Bronchial epithelial cell (primary cell): ENCODE data around the gene THSD4. TPM values are rescaled to one million over a fixed set of nuclear protein-coding genes. Genes with fewer than 3 reads are reported as not detected.
A peak's percentile ranks its signal among the peaks of the same experiment; 100 is the strongest.

ENCODE experiments used
- DNase-seq: peaks from one replicate; pipeline ENCODE4 v3.0.0-alpha.2; 2010; ENCODE audit warnings: low read depth
- FAIRE-seq: peaks from 2 replicates; lab custom pipeline; 2011; peaks lifted over from hg19 to GRCh38; lab: Jason Lieb, UNC
- H3K27me3 ChIP-seq: 2 replicates; pipeline ENCODE4 v1.5.1; 2011; ENCODE audit warnings: low read length; ENCODE audit not compliant: control insufficient read depth, insufficient read depth
- H3K36me3 ChIP-seq: 2 replicates; pipeline ENCODE4 v1.5.1; 2011; ENCODE audit warnings: low read length; ENCODE audit not compliant: control insufficient read depth, insufficient read depth
- H3K4me3 ChIP-seq: 2 replicates; pipeline ENCODE4 v1.5.1; 2011; ENCODE audit warnings: mild to moderate bottlenecking, low read depth, low read length, control low read depth
- total RNA-seq: library from RNA; depleted of rRNA; stranded (reverse); fragments of >200 nt; gene quantifications from 2 replicates; pipeline ENCODE4 v1.2.1, GENCODE V29; 2014
- TF ChIP-seq, protein P1 (sequence below): IDR thresholded peaks from 2 replicates; pipeline ENCODE4 v1.5.1; 2011; ENCODE audit warnings: mild to moderate bottlenecking, moderate library complexity, low read length, control low read depth, inconsistent platforms; ENCODE audit not compliant: insufficient read depth, severe bottlenecking

The THSD4 gene
- total RNA-seq, 1 donor from 2014 or later: 14.5 TPM

DNA sequence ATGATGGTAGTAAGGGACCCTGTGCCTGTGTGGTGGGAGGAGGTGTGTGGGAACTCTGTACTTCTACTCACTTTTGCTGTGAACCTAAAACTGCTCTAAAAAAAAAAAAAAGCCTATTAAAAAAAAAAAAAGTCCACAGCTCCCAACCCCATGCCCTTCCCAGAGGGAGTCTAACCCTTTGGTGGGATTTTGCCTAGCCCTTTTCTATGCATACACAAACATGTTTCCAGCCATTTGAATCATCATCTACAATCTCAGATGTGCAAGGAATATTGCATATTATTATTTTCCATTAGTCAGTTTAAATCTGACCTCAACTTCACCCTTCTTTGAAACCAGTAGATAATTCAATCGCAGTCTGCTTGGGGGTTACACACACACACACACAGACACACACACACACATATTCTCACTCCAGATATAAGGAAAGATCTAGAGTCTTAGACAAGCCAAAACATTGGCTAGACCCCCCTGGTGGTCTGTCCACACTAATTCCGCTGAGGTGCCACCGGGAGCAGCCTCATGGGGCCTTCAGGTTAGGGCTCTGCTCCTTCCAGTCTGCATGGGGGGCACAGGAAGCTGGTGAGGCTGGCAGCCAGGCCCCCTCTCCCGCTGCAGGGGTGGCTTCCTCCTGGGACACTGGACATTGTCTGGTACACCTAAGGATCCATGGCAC is 619.6 kb downstream of the THSD4 start:
- FAIRE-seq (no peak), DNase-seq (no peak)
- TF ChIP-seq, protein P1, sequence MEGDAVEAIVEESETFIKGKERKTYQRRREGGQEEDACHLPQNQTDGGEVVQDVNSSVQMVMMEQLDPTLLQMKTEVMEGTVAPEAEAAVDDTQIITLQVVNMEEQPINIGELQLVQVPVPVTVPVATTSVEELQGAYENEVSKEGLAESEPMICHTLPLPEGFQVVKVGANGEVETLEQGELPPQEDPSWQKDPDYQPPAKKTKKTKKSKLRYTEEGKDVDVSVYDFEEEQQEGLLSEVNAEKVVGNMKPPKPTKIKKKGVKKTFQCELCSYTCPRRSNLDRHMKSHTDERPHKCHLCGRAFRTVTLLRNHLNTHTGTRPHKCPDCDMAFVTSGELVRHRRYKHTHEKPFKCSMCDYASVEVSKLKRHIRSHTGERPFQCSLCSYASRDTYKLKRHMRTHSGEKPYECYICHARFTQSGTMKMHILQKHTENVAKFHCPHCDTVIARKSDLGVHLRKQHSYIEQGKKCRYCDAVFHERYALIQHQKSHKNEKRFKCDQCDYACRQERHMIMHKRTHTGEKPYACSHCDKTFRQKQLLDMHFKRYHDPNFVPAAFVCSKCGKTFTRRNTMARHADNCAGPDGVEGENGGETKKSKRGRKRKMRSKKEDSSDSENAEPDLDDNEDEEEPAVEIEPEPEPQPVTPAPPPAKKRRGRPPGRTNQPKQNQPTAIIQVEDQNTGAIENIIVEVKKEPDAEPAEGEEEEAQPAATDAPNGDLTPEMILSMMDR: no peak
- Histone ChIP-seq H3K27me3 (no peaks in the 10 kb centered on the region), H3K36me3 (peaks cover 3% of the 10 kb centered on the region), H3K4me3 (no peak overlapping the region)

DNA sequence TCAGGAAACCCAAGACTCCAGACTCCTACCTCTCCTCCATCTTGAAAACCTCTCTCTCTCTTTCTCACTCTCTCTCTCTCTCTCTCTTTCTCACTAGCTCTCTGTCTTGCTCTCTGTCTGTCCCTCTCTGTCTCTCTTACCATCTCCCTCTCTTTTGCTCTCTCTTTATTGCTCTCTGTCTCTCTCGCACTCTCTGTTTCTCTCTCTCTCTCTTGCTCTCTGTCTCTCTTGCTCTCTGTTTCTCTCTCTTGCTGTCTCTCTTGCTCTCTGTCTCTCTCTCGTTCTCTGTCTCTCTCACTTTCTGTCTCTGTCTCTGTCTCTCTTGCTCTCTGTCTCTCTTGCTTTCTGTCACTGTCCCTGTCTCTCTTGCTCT is 620.1 kb downstream of the THSD4 start:
- Histone ChIP-seq H3K27me3 (no peaks in the 10 kb centered on the region), H3K4me3 (no peak overlapping the region), H3K36me3 (peaks cover 3% of the 10 kb centered on the region)
- TF ChIP-seq, protein P1: no peak
- FAIRE-seq (no peak), DNase-seq (no peak)

DNA sequence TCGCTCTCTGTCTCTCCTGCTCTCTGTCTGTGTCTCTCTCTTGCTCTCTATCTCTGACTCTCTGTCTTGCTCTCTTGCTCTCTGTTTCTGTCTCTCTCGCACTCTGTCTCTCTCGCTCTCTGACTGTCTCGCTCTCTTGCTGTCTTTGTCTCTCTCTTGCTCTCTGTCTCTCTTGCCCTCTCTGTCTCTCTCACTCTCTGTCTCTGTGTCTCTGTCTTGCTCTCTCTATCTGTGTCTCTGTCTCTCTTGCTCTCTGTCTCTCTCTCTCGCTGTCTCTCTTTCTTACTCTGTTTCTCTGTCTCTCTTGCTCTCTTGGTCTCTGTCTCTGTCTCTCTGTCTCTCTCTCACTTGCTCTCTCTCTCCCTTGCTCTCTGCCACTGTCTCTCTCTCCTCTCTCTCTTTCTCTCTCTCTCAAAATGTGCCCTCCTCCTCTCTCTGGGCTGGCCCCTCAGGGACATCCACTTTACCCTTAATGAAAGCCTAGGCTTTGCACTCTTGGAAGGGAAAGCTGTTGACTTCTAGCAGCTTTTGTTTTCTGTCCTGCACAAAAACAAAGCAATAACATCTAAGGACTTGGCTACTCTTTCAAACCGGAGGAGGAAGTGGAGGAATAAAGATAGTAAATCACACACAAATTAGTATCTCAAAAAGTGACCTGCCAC is 621.1 kb downstream of the THSD4 start:
- Histone ChIP-seq H3K4me3 (no peak overlapping the region), H3K27me3 (no peaks in the 10 kb centered on the region), H3K36me3 (peaks cover 3% of the 10 kb centered on the region)
- no peak for FAIRE-seq
- TF ChIP-seq, protein P1: no peak
- DNase-seq: no peak

DNA sequence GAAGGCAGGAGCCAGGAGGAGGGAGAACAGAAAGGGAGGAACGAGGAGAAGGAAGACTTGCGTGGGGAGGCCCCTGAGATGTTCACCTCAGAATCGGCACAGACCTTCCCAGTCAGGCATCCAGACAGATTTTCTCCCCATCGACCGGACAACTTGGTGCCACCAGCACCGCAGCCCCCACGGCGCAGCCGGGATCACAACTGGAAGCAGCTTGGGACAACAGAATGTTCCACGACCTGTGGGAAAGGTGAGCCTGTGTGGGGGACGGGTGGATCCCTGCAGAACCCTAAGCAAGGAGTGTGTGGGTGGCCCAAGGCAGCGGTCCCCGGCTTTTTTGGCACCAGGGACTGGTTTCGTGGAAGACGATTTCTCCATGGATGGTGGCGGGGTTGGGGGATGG is 622.5 kb downstream of the THSD4 start:
- peak; percentile 77 for FAIRE-seq
- Histone ChIP-seq H3K27me3 (no peaks in the 10 kb centered on the region), H3K4me3 (no peak overlapping the region), H3K36me3 (peaks cover 3% of the 10 kb centered on the region)
- DNase-seq: no peak
- TF ChIP-seq, protein P1: no peak

DNA sequence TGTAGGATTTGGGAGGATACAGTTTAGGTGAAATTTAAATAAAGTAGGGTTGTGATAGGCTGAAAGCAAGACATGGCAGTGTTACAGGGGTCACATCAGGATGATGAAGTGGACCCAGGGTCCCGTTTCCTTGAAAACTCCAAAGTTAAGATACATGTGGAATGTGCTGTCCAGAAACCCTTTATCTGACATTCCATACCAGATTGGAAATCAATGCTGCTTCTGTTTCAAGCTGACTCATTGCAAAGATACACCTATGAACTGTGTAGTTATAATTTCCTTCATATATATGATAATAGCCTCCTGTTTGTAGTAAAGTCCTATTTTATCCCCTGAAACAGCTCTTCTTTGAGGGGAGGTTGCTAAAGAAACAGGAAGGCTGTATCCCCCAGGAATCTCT is 624.1 kb downstream of the THSD4 start:
- H3K36me3 ChIP-seq: peaks cover 3% of the 10 kb centered on the region
- FAIRE-seq: no peak
- DNase-seq: no peak
- H3K4me3 ChIP-seq: no peak overlapping the region
- H3K27me3 ChIP-seq: no peaks in the 10 kb centered on the region
- TF ChIP-seq, protein P1: no peak
